Calu3 (cell line): ENCODE results near the gene SLC26A8. TPM values are rescaled to one million over a fixed set of nuclear protein-coding genes. Genes with fewer than 3 reads are reported as not detected.
A peak's percentile ranks its signal among the peaks of the same experiment; 100 is the strongest.

Source experiments
- BruUV-seq: library from RNA; stranded (reverse); fragments of 400-500 nt; replicated peaks from 2 replicates; lab custom pipeline; 2021; lab: Mats Ljungman, UMichigan
- CTCF ChIA-PET: fragments of 300-600 bp; sonication (Branson Sonifier 250); formaldehyde crosslinking; loops from one replicate; lab custom pipeline; 2022; ENCODE audit warnings: antibody characterized with exemption; lab: Charles Lee
- DNase-seq: peaks from one replicate; pipeline ENCODE4 v3.0.0; 2022
- H3K27ac Mint-ChIP-seq: one replicate; pipeline ENCODE4 v1.8.0; 2022; ENCODE audit warnings: mixed read lengths; ENCODE audit not compliant: unreplicated experiment
- H3K27me3 Mint-ChIP-seq: one replicate; pipeline ENCODE4 v1.8.0; 2022; ENCODE audit warnings: mixed read lengths; ENCODE audit not compliant: unreplicated experiment
- H3K36me3 Mint-ChIP-seq: one replicate; pipeline ENCODE4 v1.8.0; 2022; ENCODE audit warnings: mild to moderate bottlenecking, moderate library complexity, mixed read lengths; ENCODE audit not compliant: insufficient read depth, unreplicated experiment
- H3K4me1 Mint-ChIP-seq: one replicate; pipeline ENCODE4 v1.8.0; 2022; ENCODE audit warnings: mild to moderate bottlenecking, low read depth, mixed read lengths; ENCODE audit not compliant: unreplicated experiment
- H3K4me3 Mint-ChIP-seq: one replicate; pipeline ENCODE4 v1.8.0; 2022; ENCODE audit warnings: mild to moderate bottlenecking, low read depth, moderate library complexity, mixed read lengths; ENCODE audit not compliant: unreplicated experiment
- H3K9me3 Mint-ChIP-seq: one replicate; pipeline ENCODE4 v1.8.0; 2022; ENCODE audit warnings: low read depth, mixed read lengths; ENCODE audit not compliant: unreplicated experiment
- intact Hi-C: fragments of 100-400 bp; cut with micrococcal nuclease; formaldehyde crosslinking; loops from one replicate; pipeline ENCODE4 v1.10.0; 2022; ENCODE audit not compliant: unreplicated experiment
- total RNA-seq: library from RNA; stranded (reverse); gene quantifications from 2 replicates; pipeline ENCODE4 v1.2.3, GENCODE V29; 2022
- TF ChIP-seq, protein P1 (sequence below): fragments of 200-600 bp; IDR thresholded peaks from one replicate; pipeline ENCODE4 v1.8.0; 2022; ENCODE audit warnings: antibody characterized with exemption; ENCODE audit not compliant: unreplicated experiment

Gene SLC26A8
- total RNA-seq, 1 experiment from 2014 or later: not detected

DNA sequence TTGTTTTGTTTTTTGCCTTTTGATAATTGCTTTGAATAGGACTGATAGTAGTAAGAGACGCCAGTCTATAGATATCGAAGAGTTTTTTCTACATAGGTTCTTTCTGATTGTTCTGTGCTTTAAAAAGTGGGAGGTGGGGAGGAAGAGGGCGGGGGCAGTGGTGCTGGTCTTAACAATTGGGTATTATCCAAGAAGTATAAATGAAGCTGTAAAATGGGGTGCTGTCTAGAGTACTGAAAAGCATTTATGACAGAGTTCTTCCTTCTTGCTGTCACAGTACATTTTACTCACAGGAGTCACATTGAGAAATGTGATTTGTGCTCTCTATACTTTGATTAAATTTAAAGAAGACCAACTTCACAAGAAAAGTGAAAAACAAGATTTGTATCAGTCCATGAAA lies 44.1 kb upstream of the SLC26A8 start:
- CTCF ChIA-PET: no interaction called here
- TF ChIP-seq, protein P1, sequence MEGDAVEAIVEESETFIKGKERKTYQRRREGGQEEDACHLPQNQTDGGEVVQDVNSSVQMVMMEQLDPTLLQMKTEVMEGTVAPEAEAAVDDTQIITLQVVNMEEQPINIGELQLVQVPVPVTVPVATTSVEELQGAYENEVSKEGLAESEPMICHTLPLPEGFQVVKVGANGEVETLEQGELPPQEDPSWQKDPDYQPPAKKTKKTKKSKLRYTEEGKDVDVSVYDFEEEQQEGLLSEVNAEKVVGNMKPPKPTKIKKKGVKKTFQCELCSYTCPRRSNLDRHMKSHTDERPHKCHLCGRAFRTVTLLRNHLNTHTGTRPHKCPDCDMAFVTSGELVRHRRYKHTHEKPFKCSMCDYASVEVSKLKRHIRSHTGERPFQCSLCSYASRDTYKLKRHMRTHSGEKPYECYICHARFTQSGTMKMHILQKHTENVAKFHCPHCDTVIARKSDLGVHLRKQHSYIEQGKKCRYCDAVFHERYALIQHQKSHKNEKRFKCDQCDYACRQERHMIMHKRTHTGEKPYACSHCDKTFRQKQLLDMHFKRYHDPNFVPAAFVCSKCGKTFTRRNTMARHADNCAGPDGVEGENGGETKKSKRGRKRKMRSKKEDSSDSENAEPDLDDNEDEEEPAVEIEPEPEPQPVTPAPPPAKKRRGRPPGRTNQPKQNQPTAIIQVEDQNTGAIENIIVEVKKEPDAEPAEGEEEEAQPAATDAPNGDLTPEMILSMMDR: no peak
- Mint-ChIP-seq H3K4me1 (peaks cover 47% of the 10 kb centered on the region), H3K27ac (no peak overlapping the region), H3K9me3 (peaks cover 3% of the 10 kb centered on the region), H3K36me3 (no peaks in the 10 kb centered on the region), H3K4me3 (no peak overlapping the region), H3K27me3 (no peaks in the 10 kb centered on the region)
- DNase-seq: no peak
- no TSS peak for BruUV-seq
- intact Hi-C loops: loop anchor here (5.0 kb wide), 1 partner anchor 41 kb away; the partner anchor contains the start of gene MAPK14

DNA sequence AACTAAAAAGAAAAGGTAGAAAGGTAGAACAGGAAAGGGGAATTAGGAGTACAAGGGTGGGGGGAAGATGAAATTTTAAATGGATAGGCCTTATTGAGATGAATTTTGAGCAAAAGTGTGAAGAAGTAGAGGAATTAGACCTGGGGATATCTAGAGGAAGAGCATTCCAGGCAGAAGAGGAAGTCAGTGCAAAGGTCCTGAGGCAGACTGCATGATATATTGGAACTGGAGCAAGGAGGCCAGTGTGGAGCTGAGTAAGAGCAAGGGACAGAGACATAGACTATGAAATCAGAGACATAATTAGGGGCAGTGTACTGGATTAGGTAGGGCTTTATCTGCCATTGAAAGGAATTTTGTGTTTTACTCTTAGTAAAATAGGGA lies 43.6 kb upstream of the SLC26A8 start:
- CTCF ChIA-PET: no interaction called here
- intact Hi-C loops: loop anchor here (5.0 kb wide), 1 partner anchor 41 kb away; the partner anchor contains the start of gene MAPK14
- Mint-ChIP-seq H3K27me3 (no peaks in the 10 kb centered on the region), H3K4me3 (no peak overlapping the region), H3K4me1 (peaks cover 47% of the 10 kb centered on the region), H3K36me3 (no peaks in the 10 kb centered on the region), H3K27ac (peak overlapping the region; percentile 18), H3K9me3 (peaks cover 3% of the 10 kb centered on the region)
- no TSS peak for BruUV-seq
- DNase-seq: no peak
- TF ChIP-seq, protein P1: no peak

DNA sequence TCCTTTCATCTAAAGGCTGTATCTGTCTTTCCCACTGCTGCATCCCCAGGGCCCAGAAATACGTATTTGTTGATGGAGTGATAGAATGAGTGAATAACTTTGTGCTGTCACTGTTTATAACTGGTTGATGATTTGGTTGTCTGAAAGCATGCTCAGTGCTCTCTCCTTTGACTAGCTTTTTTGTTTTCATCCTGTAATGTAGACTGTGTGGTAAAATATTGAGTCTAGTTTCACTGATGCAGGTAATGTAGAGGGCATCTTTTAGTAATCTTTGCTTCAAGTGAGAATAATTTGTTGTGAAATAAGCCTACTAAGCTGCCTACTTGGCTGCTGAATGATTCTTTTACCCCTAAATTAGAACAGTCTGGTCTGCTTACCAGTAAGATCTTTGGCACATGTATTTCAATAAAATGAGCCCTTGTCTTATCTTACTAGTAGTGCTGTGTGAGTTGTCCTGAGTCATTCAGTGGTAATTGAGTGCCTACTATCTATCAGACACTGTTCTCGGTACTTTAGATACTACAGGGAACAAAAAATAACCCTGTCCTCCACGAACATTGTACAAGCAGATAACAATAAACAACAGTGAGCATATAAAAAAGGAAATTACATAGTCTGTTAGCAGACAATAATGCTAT lies 43.1 kb upstream of the SLC26A8 start:
- BruUV-seq: no TSS peak
- Mint-ChIP-seq H3K36me3 (no peaks in the 10 kb centered on the region), H3K4me3 (no peak overlapping the region), H3K9me3 (peaks cover 3% of the 10 kb centered on the region), H3K27ac (peak overlapping the region; percentile 18), H3K27me3 (no peaks in the 10 kb centered on the region), H3K4me1 (peaks cover 47% of the 10 kb centered on the region)
- DNase-seq: no peak
- TF ChIP-seq, protein P1: no peak
- CTCF ChIA-PET: no interaction called here
- intact Hi-C loops: loop anchor here (5.0 kb wide), 1 partner anchor 40 kb away; the partner anchor contains the start of gene MAPK14

DNA sequence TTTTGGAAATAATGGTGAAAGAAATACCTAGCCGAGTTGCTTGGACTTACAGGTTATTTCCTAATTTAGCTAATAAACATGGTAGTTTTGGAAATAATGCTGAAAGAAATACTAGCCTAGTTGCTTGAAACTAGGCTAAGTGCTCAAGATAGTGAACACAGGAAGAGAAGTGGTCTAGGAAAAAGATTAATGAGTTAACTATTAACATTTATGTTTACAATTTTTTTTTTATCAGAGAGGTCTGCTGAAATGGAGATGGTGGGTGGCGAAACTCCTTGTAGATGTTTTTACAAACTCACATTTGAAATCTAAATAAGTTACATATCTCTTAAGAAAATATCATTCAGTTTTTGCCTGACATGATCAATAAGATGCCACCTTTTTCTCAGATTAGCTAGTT lies 42.4 kb upstream of the SLC26A8 start:
- H3K4me1 Mint-ChIP-seq: peaks cover 47% of the 10 kb centered on the region
- H3K27ac Mint-ChIP-seq: peak overlapping the region; percentile 36
- TF ChIP-seq, protein P1: no peak
- no peaks in the 10 kb centered on the region for H3K36me3 Mint-ChIP-seq
- DNase-seq: no peak
- intact Hi-C loops: loop anchor here (5.0 kb wide), 1 partner anchor 40 kb away; the partner anchor contains the start of gene MAPK14
- H3K9me3 Mint-ChIP-seq: peaks cover 3% of the 10 kb centered on the region
- CTCF ChIA-PET: interaction anchor here (0.6 to 0.9 kb wide), 2 partner anchors 8 to 9 kb away, joined by 3 read pairs; no protein-coding TSS in a partner anchor
- BruUV-seq: no TSS peak
- H3K27me3 Mint-ChIP-seq: no peaks in the 10 kb centered on the region
- peak overlapping the region; percentile 6 for H3K4me3 Mint-ChIP-seq
